Measurements from ENCODE around the gene BBX.

DNA sequence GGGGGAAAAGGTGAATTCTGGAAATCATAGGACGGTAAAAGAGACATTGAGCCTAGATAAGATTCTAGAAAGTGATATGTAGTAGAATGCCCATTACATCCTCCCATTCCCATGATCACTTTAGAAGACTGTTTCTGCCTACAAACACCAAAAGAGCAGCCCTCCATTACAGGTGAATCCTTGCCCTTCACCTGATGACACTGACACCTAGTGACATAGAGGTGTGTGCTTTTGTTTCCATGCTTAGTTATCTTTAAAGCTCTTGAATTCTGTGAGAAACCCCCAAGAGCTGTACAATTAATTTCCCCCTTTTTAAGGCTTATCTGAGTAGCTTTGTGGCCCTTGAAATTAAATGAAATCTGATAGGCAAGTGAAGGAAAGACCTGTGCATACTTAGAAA lies 8.3 kb upstream of the BBX start:
- TF ChIP-seq, protein P1, sequence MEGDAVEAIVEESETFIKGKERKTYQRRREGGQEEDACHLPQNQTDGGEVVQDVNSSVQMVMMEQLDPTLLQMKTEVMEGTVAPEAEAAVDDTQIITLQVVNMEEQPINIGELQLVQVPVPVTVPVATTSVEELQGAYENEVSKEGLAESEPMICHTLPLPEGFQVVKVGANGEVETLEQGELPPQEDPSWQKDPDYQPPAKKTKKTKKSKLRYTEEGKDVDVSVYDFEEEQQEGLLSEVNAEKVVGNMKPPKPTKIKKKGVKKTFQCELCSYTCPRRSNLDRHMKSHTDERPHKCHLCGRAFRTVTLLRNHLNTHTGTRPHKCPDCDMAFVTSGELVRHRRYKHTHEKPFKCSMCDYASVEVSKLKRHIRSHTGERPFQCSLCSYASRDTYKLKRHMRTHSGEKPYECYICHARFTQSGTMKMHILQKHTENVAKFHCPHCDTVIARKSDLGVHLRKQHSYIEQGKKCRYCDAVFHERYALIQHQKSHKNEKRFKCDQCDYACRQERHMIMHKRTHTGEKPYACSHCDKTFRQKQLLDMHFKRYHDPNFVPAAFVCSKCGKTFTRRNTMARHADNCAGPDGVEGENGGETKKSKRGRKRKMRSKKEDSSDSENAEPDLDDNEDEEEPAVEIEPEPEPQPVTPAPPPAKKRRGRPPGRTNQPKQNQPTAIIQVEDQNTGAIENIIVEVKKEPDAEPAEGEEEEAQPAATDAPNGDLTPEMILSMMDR (conservative IDR thresholded peaks at IDR 0.05; ENCODE audit: low read depth, low read length) = no peak
- TF ChIP-seq, protein P2, sequence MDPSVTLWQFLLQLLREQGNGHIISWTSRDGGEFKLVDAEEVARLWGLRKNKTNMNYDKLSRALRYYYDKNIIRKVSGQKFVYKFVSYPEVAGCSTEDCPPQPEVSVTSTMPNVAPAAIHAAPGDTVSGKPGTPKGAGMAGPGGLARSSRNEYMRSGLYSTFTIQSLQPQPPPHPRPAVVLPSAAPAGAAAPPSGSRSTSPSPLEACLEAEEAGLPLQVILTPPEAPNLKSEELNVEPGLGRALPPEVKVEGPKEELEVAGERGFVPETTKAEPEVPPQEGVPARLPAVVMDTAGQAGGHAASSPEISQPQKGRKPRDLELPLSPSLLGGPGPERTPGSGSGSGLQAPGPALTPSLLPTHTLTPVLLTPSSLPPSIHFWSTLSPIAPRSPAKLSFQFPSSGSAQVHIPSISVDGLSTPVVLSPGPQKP (IDR thresholded peaks at IDR 0.05; ENCODE audit: borderline replicate concordance, low read depth, low read length) = no peak
- TF ChIP-seq MAFK (IDR thresholded peaks at IDR 0.05; ENCODE audit: low read depth, low read length) (no peak), POLR2A (IDR thresholded peaks at IDR 0.05; ENCODE audit: low read depth, low read length) (no peak), CEBPB (IDR thresholded peaks at IDR 0.05; ENCODE audit: low read depth, low read length) (no peak), SMC3 (IDR thresholded peaks at IDR 0.05; ENCODE audit: low read depth, low read length) (no peak), RFX5 (IDR thresholded peaks at IDR 0.05; ENCODE audit: low read depth, low read length) (no peak), FOS (IDR thresholded peaks at IDR 0.05; ENCODE audit: low read depth, low read length) (no peak), RCOR1 (IDR thresholded peaks at IDR 0.05; ENCODE audit: insufficient replicate concordance, low read length) (no peak)
- TF ChIP-seq, protein P3, sequence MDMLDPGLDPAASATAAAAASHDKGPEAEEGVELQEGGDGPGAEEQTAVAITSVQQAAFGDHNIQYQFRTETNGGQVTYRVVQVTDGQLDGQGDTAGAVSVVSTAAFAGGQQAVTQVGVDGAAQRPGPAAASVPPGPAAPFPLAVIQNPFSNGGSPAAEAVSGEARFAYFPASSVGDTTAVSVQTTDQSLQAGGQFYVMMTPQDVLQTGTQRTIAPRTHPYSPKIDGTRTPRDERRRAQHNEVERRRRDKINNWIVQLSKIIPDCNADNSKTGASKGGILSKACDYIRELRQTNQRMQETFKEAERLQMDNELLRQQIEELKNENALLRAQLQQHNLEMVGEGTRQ (IDR thresholded peaks at IDR 0.05; ENCODE audit: low read depth, low read length) = no peak

Measured in IMR-90 (cell line).